Stimulated activated CD4-positive, alpha-beta T cell treated with anti-CD3 and anti-CD28 coated beads, Interleukin-1b, Interleukin-23, amount 100 ng/mL, for 24 hours (primary cell): ENCODE results near the gene LMF1.

ENCODE experiments used
- DNase-seq, 4 experiments: peaks; one replicate each; pipeline ENCODE4 v3.0.0-alpha.2; 2020; ENCODE audit warnings: low read depth in 4 of 4, low spot score in 1 of 4

Gene LMF1

GRCh38 chr16:931171-931570 is 39.6 kb downstream of the LMF1 start:
- DNase-seq = no peak

GRCh38 chr16:930511-930910 is 40.3 kb downstream of the LMF1 start:
- DNase-seq = no peak

GRCh38 chr16:930076-930475 is 40.7 kb downstream of the LMF1 start:
- no peak for DNase-seq

- no peak for DNase-seq
Measured at GRCh38 chr16:929227-930073, 41.3 kb downstream of the LMF1 start.

- no peak for DNase-seq
Measured at GRCh38 chr16:928526-928925, 42.3 kb downstream of the LMF1 start.

- DNase-seq = no peak
Measured at GRCh38 chr16:927931-928330, 42.9 kb downstream of the LMF1 start.

GRCh38 chr16:927406-927805 is 43.4 kb downstream of the LMF1 start:
- DNase-seq = no peak

GRCh38 chr16:926715-927114 is 44.1 kb downstream of the LMF1 start:
- DNase-seq = no peak

- DNase-seq = no peak
Measured at GRCh38 chr16:924806-925205, 46.0 kb downstream of the LMF1 start.

GRCh38 chr16:924063-924462 is 46.7 kb downstream of the LMF1 start:
- no peak for DNase-seq

GRCh38 chr16:923184-923583 is 47.6 kb downstream of the LMF1 start:
- DNase-seq = no peak

GRCh38 chr16:922051-922450 is 48.7 kb downstream of the LMF1 start:
- DNase-seq = no peak

- DNase-seq = no peak
Measured at GRCh38 chr16:921321-921905, 49.4 kb downstream of the LMF1 start.

GRCh38 chr16:920717-921116 is 50.1 kb downstream of the LMF1 start:
- DNase-seq = no peak

GRCh38 chr16:920051-920681 is 50.6 kb downstream of the LMF1 start:
- DNase-seq = no peak

- no peak for DNase-seq
Measured at GRCh38 chr16:919658-920050, 51.1 kb downstream of the LMF1 start.

GRCh38 chr16:918741-919657 is 51.8 kb downstream of the LMF1 start:
- no peak for DNase-seq

GRCh38 chr16:918068-918467 is 52.7 kb downstream of the LMF1 start:
- no peak for DNase-seq

- DNase-seq = no peak
Measured at GRCh38 chr16:917591-918061, 53.2 kb downstream of the LMF1 start.

GRCh38 chr16:916035-916799 is 54.6 kb downstream of the LMF1 start:
- DNase-seq = no peak
